HepG2 (cell line): ENCODE data around the gene SINHCAF. TPM values are rescaled to one million over a fixed set of nuclear protein-coding genes. Genes with fewer than 3 reads are reported as not detected.

ENCODE experiments used
- ATAC-seq: fragments of 200-7000 bp; cut with Tn5 transposase; 3 replicates; pipeline ENCODE4 v1.9.1; 2020; ENCODE audit warnings: mild to moderate bottlenecking, moderate library complexity
- BruUV-seq: library from RNA; stranded (reverse); fragments of 400-500 nt; replicated peaks from 2 replicates; lab custom pipeline; 2021; lab: Mats Ljungman, UMichigan
- CTCF ChIA-PET: fragments of 300-600 bp; formaldehyde crosslinking; extraction: SDS; loops from one replicate; lab custom pipeline; 2021; ENCODE audit warnings: low total read pairs, inconsistent platforms, low intra/inter-chr PET ratio; lab: Yijun Ruan, JAX
- POLR2A ChIA-PET: fragments of 350-600 bp; sonication (Branson Sonifier 250); formaldehyde crosslinking; loops from one replicate; lab custom pipeline; 2020; ENCODE audit warnings: antibody characterized with exemption, inconsistent platforms; lab: Yijun Ruan, JAX
- DNase-seq: peaks from one replicate; pipeline ENCODE4 v3.0.0-alpha.2; 2015; ENCODE audit warnings: low spot score
- FAIRE-seq: peaks from 3 replicates; lab custom pipeline; 2011; peaks lifted over from hg19 to GRCh38; lab: Jason Lieb, UNC
- H2AFZ ChIP-seq: one replicate; pipeline ENCODE4 v1.6.1; 2011; ENCODE audit warnings: low read length, inconsistent platforms
- H3K27ac ChIP-seq: fragments of 300-600 bp; 3 replicates; pipeline ENCODE4 v1.8.0; 2011; ENCODE audit warnings: mixed run types, mild to moderate bottlenecking, mixed read lengths, low read length, inconsistent platforms; ENCODE audit not compliant: insufficient read depth; ENCODE audit errors: extremely low read length
- H3K27me3 ChIP-seq, 2 experiments: fragments of 200-600 bp in 1 of 2; 2 replicates in 1 of 2; 3 replicates in 1 of 2; pipeline versions ENCODE4 v1.6.0 to v1.8.0; 2011; ENCODE audit warnings: low read length in 2 of 2, mild to moderate bottlenecking in 2 of 2, moderate library complexity in 2 of 2, inconsistent platforms in 1 of 2; ENCODE audit not compliant: insufficient read depth in 2 of 2, control insufficient read depth in 1 of 2
- H3K36me3 ChIP-seq, 2 experiments: fragments of 200-600 bp in 1 of 2; replicated peaks in 1 of 2; 2 replicates in 1 of 2; 3 replicates in 1 of 2; pipeline versions ENCODE4 v1.5.1 to v1.8.0; 2011; ENCODE audit warnings: low read length in 2 of 2, inconsistent platforms in 1 of 2; ENCODE audit not compliant: insufficient read depth in 2 of 2, control insufficient read depth in 1 of 2
- H3K4me1 ChIP-seq: 2 replicates; pipeline ENCODE4 v1.5.1; 2012; ENCODE audit warnings: low read length, inconsistent platforms; ENCODE audit not compliant: insufficient read depth
- H3K4me2 ChIP-seq: 2 replicates; pipeline ENCODE4 v1.6.0; 2011; ENCODE audit warnings: low read depth, low read length, inconsistent platforms
- H3K4me3 ChIP-seq, 3 experiments: fragments of 200-600 bp in 1 of 3; sonication (generic), shearing (Covaris generic) in 1 of 3; replicated peaks in 1 of 3; 2 replicates each; pipeline ENCODE4 v1.5.1; 2011 to 2016; ENCODE audit warnings: low read length in 3 of 3, inconsistent platforms in 2 of 3, low read depth in 2 of 3, mild to moderate bottlenecking in 2 of 3, control low read depth in 1 of 3, mixed read lengths in 1 of 3; ENCODE audit not compliant: insufficient read depth in 1 of 3
- H3K79me2 ChIP-seq: one replicate; pipeline ENCODE4 v1.6.1; 2011; ENCODE audit warnings: low read length, inconsistent platforms; ENCODE audit not compliant: insufficient read depth
- H3K9ac ChIP-seq: 2 replicates; pipeline ENCODE4 v1.6.0; 2011; ENCODE audit warnings: mild to moderate bottlenecking, low read depth, low read length, inconsistent platforms; ENCODE audit not compliant: insufficient read depth
- H3K9me3 ChIP-seq: 2 replicates; pipeline ENCODE4 v1.5.1; 2012; ENCODE audit warnings: mild to moderate bottlenecking, low read length
- H4K20me1 ChIP-seq: 2 replicates; pipeline ENCODE4 v1.6.0; 2011; ENCODE audit warnings: inconsistent platforms, mild to moderate bottlenecking, low read length, moderate library complexity; ENCODE audit not compliant: insufficient read depth
- CTCF ChIP-seq: sonication (generic); formaldehyde crosslinking; IDR thresholded peaks from 2 replicates; pipeline ENCODE4 v1.5.0; 2020; ENCODE audit warnings: mild to moderate bottlenecking, missing genetic modification reagents, moderate library complexity
- DR1 ChIP-seq: sonication (generic); formaldehyde crosslinking; IDR thresholded peaks from 2 replicates; pipeline ENCODE4 v1.8.0; 2021; ENCODE audit warnings: mild to moderate bottlenecking, missing genetic modification reagents, inconsistent platforms
- GATAD1 ChIP-seq: IDR thresholded peaks from 2 replicates; pipeline ENCODE4 v1.6.1; 2016; ENCODE audit warnings: missing genetic modification reagents, missing compliant biosample characterization
- GATAD2A ChIP-seq: IDR thresholded peaks from 2 replicates; pipeline ENCODE4 v1.6.1; 2016
- POLR2AphosphoS2 ChIP-seq: IDR thresholded peaks from 2 replicates; pipeline ENCODE4 v1.6.1; 2011; ENCODE audit warnings: low read depth, low read length, improper control_type of control experiment
- RNF2 ChIP-seq: fragments of 450-650 bp; conservative IDR thresholded peaks from 2 replicates; pipeline ENCODE4 v1.6.1; 2016; ENCODE audit warnings: low read depth
- ZNF800 ChIP-seq: sonication (generic); formaldehyde crosslinking; IDR thresholded peaks from 2 replicates; pipeline ENCODE4 v1.4.0; 2020; ENCODE audit warnings: missing genetic modification reagents
- ZNF883 ChIP-seq: sonication (generic); formaldehyde crosslinking; IDR thresholded peaks from 2 replicates; pipeline ENCODE4 v1.5.1; 2020; ENCODE audit warnings: mild to moderate bottlenecking, missing genetic modification reagents; ENCODE audit errors: not compliant biosample characterization
- WGBS: methylation state at CpG from one replicate; pipeline ENCODE4 v1.1.6; 2017; ENCODE audit warnings: low lambda C conversion rate; 5-methylcytosine and 5-hydroxymethylcytosine counted together
- in situ Hi-C: cut with HindIII; loops from 2 replicates; pipeline ENCODE4 v1.10.0; 2017; ENCODE audit warnings: low pct_unique_long_range_greater_than_20kb; ENCODE audit not compliant: extremely low pct_ligation_motif_present
- intact Hi-C: fragments of 100-400 bp; cut with micrococcal nuclease; formaldehyde crosslinking; loops from one replicate; pipeline ENCODE4 v1.10.0; 2022; ENCODE audit not compliant: unreplicated experiment
- polyA plus RNA-seq, 8 experiments: library from polyadenylated mRNA; depleted of rRNA in 3 of 8; stranded (reverse) in 7 of 8; unstranded in 1 of 8; fragments of >200 nt; fragmentation: Illumina TruSeq in 4 of 8; extraction: Trizol in 4 of 8; gene quantifications; 2 replicates each; pipeline versions ENCODE4 v1.2.1 to v1.2.3, GENCODE V29; 2011 to 2016; ENCODE audit warnings: low read depth in 4 of 8, missing spikeins in 1 of 8, mixed read lengths in 1 of 8; ENCODE audit not compliant: insufficient read depth in 1 of 8
- total RNA-seq, 5 experiments: library from RNA; depleted of rRNA; stranded (reverse); fragments of >200 nt; fragmentation: Illumina TruSeq; extraction: Trizol; gene quantifications; 2 replicates each; pipeline ENCODE4 v1.2.3, GENCODE V29; 2016; ENCODE audit warnings: low read depth in 1 of 5

The SINHCAF gene
- total and polyA plus RNA-seq, 2 of the 13 experiments (the other 11 are each of a cell fraction or from before 2014, with no cell fraction given), result 54.6 to 97.8 TPM

- no peak for FAIRE-seq
- no peaks in the 10 kb centered on the region for H3K36me3 ChIP-seq
- no peak overlapping the region for H3K4me3 ChIP-seq
- H3K27me3 ChIP-seq, result peaks cover 0 to 36% of the 10 kb centered on the region in 2 experiments; a peak in 4 of 5 replicates
- no peaks in the 10 kb centered on the region for H3K4me1 ChIP-seq
- POLR2A ChIA-PET, result no interaction called here
- in situ Hi-C loops (loop anchor here (10.0 kb wide), 1 partner anchor 121 kb away; no protein-coding TSS in a partner anchor), intact Hi-C loops (no loop called here)
- no peak overlapping the region for H2AFZ ChIP-seq
- CTCF ChIA-PET, result no interaction called here
- H3K9ac ChIP-seq, result no peak overlapping the region
- no peak overlapping the region for H3K4me2 ChIP-seq
- H3K9me3 ChIP-seq, result no peaks in the 10 kb centered on the region
- ATAC-seq, result no peak
- DNase-seq, result no peak
- no peak overlapping the region for H3K27ac ChIP-seq
- H3K79me2 ChIP-seq, result no peaks in the 10 kb centered on the region
- TF ChIP-seq RNF2 (no peak), DR1 (no peak), GATAD2A (CRISPR knock-in tag) (no peak), GATAD1 (CRISPR knock-in tag) (no peak)
- no peaks in the 10 kb centered on the region for H4K20me1 ChIP-seq
- 50% methylated on average over 9 of the region's 9 CpGs for WGBS
- no TSS peak for BruUV-seq
Measured at GRCh38 chr12:31235868-31236395, 90.0 kb downstream of the SINHCAF start.

- ATAC-seq, result peak; percentile 94
- peak; percentile 7 for DNase-seq
- POLR2A ChIA-PET, result no interaction called here
- TF ChIP-seq ZNF883 (CRISPR knock-in tag) (no peak), POLR2AphosphoS2 (no peak), ZNF800 (no peak), CTCF (CRISPR knock-in tag) (peak; percentile 47)
- in situ Hi-C loops (loop anchor here (10.0 kb wide), 1 partner anchor 120 kb away; no protein-coding TSS in a partner anchor), intact Hi-C loops (no loop called here)
- no TSS peak for BruUV-seq
- Histone ChIP-seq H3K4me2 (peak overlapping the region; percentile 28), H3K79me2 (no peaks in the 10 kb centered on the region), H3K9me3 (no peaks in the 10 kb centered on the region), H3K4me3 (no peak overlapping the region), H3K9ac (no peak overlapping the region), H3K27ac (no peak overlapping the region), H4K20me1 (no peaks in the 10 kb centered on the region), H3K27me3 (peaks cover 0 to 35% of the 10 kb centered on the region in 2 experiments; a peak in 4 of 5 replicates), H2AFZ (peak overlapping the region; percentile 2), H3K36me3 (no peaks in the 10 kb centered on the region), H3K4me1 (no peaks in the 10 kb centered on the region)
- CTCF ChIA-PET, result no interaction called here
- 12% methylated on average over 11 of the region's 12 CpGs for WGBS
- FAIRE-seq, result peak; percentile 15
Measured at GRCh38 chr12:31234955-31235867, 90.7 kb downstream of the SINHCAF start.
